PC-3 (cell line): Measurements from ENCODE around the gene MPZL1. TPM values are rescaled to one million over a fixed set of nuclear protein-coding genes. Genes with fewer than 3 reads are reported as not detected.

Experiments
- ATAC-seq: fragments of 200-7000 bp; cut with Tn5 transposase; 2 replicates; pipeline ENCODE4 v1.9.1; 2020; ENCODE audit warnings: mild to moderate bottlenecking, moderate library complexity
- BruUV-seq: library from RNA; stranded (reverse); fragments of 400-500 nt; replicated peaks from 2 replicates; lab custom pipeline; 2021; lab: Mats Ljungman, UMichigan
- CTCF ChIA-PET: fragments of 300-600 bp; sonication (Branson Sonifier 250); formaldehyde crosslinking; loops from one replicate; lab custom pipeline; 2022; ENCODE audit warnings: antibody characterized with exemption; lab: Charles Lee
- POLR2A ChIA-PET: fragments of 300-600 bp; sonication (Branson Sonifier 250); formaldehyde crosslinking; loops from one replicate; lab custom pipeline; 2022; ENCODE audit warnings: antibody characterized with exemption; ENCODE audit not compliant: unreplicated experiment; lab: Charles Lee
- DNase-seq: peaks from one replicate; pipeline ENCODE4 v3.0.0-alpha.2; 2015
- H2AFZ ChIP-seq: fragments of 300-600 bp; sonication (generic); 2 replicates; pipeline ENCODE4 v1.6.0; 2016; ENCODE audit warnings: antibody characterized with exemption, low read length
- H3F3A ChIP-seq: fragments of 300-600 bp; sonication (generic); one replicate; pipeline ENCODE4 v1.6.0; 2017; ENCODE audit warnings: antibody characterized with exemption, low read length, control low read depth, mild to moderate bottlenecking; ENCODE audit not compliant: unreplicated experiment
- H3K27ac ChIP-seq: fragments of 300-600 bp; sonication (generic); 2 replicates; pipeline ENCODE4 v1.5.1; 2016; ENCODE audit warnings: mild to moderate bottlenecking, low read length
- H3K27me3 ChIP-seq: fragments of 300-600 bp; sonication (generic); 2 replicates; pipeline ENCODE4 v1.6.1; 2016; ENCODE audit warnings: low read length, mixed read lengths
- H3K36me3 ChIP-seq: fragments of 300-600 bp; sonication (generic); 2 replicates; pipeline ENCODE4 v1.6.1; 2016; ENCODE audit warnings: low read depth, mixed run types, low read length, mixed read lengths
- H3K4me1 ChIP-seq: fragments of 300-600 bp; sonication (generic); 2 replicates; pipeline ENCODE4 v1.5.1; 2016; ENCODE audit warnings: low read length; ENCODE audit not compliant: insufficient read depth
- H3K4me2 ChIP-seq: fragments of 300-600 bp; sonication (generic); 2 replicates; pipeline ENCODE4 v1.6.0; 2016; ENCODE audit warnings: low read length
- H3K4me3 ChIP-seq: fragments of 300-600 bp; sonication (generic); 2 replicates; pipeline ENCODE4 v1.5.1; 2016; ENCODE audit warnings: mild to moderate bottlenecking, low read length, mixed read lengths
- H3K79me2 ChIP-seq: fragments of 300-600 bp; sonication (generic); 2 replicates; pipeline ENCODE4 v1.6.1; 2017; ENCODE audit warnings: low read length, mixed read lengths
- H3K9ac ChIP-seq: fragments of 300-600 bp; sonication (generic); 2 replicates; pipeline ENCODE4 v1.6.0; 2016; ENCODE audit warnings: mild to moderate bottlenecking, low read length
- H3K9me2 ChIP-seq: fragments of 300-600 bp; sonication (generic); replicated peaks from 2 replicates; pipeline ENCODE4 v1.6.1; 2016; ENCODE audit warnings: mixed run types, low read length, mixed read lengths
- H3K9me3 ChIP-seq: fragments of 300-600 bp; sonication (generic); 2 replicates; pipeline ENCODE4 v1.6.1; 2016; ENCODE audit warnings: low read length, mixed read lengths
- H4K20me1 ChIP-seq: fragments of 300-600 bp; sonication (generic); 2 replicates; pipeline ENCODE4 v1.6.1; 2016; ENCODE audit warnings: low read length, mixed read lengths
- CTCF ChIP-seq: fragments of 300-600 bp; sonication (generic); conservative IDR thresholded peaks from 2 replicates; pipeline ENCODE4 v1.5.1; 2017; ENCODE audit warnings: antibody characterized with exemption, low read depth, mild to moderate bottlenecking, low read length
- EZH2 ChIP-seq: fragments of 300-600 bp; sonication (generic); IDR thresholded peaks from one replicate; pipeline ENCODE4 v1.6.1; 2017; ENCODE audit warnings: antibody characterized with exemption, mild to moderate bottlenecking, low read length; ENCODE audit not compliant: unreplicated experiment
- EZH2phosphoT487 ChIP-seq: fragments of 300-600 bp; sonication (generic); IDR thresholded peaks from 2 replicates; pipeline ENCODE4 v1.6.1; 2018; ENCODE audit warnings: mild to moderate bottlenecking, antibody characterized with exemption, low read length, borderline replicate concordance
- intact Hi-C: fragments of 100-400 bp; cut with micrococcal nuclease; formaldehyde crosslinking; loops from 2 replicates; pipeline ENCODE4 v1.9.0; 2023
- total RNA-seq: library from RNA; depleted of rRNA; stranded (reverse); fragments of >200 nt; gene quantifications from 2 replicates; pipeline ENCODE4 v1.2.3, GENCODE V29; 2014

MPZL1 gene
- total RNA-seq, 1 experiment from 2014 or later = 86.5 TPM

- Histone ChIP-seq H3K4me1 (peaks cover 45% of the 10 kb centered on the region), H3K4me3 (peak overlapping the region; percentile 6; the same call in 1 of the 2 replicates), H4K20me1 (no peaks in the 10 kb centered on the region), H3K9ac (peak overlapping the region; percentile 21), H3K9me3 (no peaks in the 10 kb centered on the region), H3K4me2 (peak overlapping the region; percentile 60), H3K27me3 (no peaks in the 10 kb centered on the region), H3K27ac (peak overlapping the region; percentile 82), H3K36me3 (0 out of 2 replicates have a peak, but pooled peaks cover 3% of the 10 kb centered on the region), H3K79me2 (no peaks in the 10 kb centered on the region), H2AFZ (peak overlapping the region; percentile 35), H3K9me2 (no peaks in the 10 kb centered on the region), H3F3A (peaks cover 9% of the 10 kb centered on the region)
- ATAC-seq (peak; percentile 63), DNase-seq (peak; percentile 93)
- BruUV-seq = no TSS peak
- intact Hi-C loops = no loop called here
- POLR2A ChIA-PET = interaction anchor here (0.5 kb wide), 1 partner anchor 73 kb away, joined by 3 read pairs; no protein-coding TSS in a partner anchor
- no peak for TF ChIP-seq EZH2phosphoT487
- TF ChIP-seq EZH2 = no peak
- TF ChIP-seq CTCF = no peak
- CTCF ChIA-PET = interaction anchor here (1.0 to 1.9 kb wide), 2 partner anchors 286 to 526 kb away, joined by 4 to 10 read pairs; no protein-coding TSS in a partner anchor
Observed at GRCh38 chr1:167795810-167796740, 74.3 kb downstream of the MPZL1 start.

GRCh38 chr1:167797015-167797414 lies 75.2 kb downstream of the MPZL1 start:
- POLR2A ChIA-PET = interaction anchor here (0.5 kb wide), 1 partner anchor 74 kb away, joined by 3 read pairs; no protein-coding TSS in a partner anchor
- no TSS peak for BruUV-seq
- Histone ChIP-seq H3K27me3 (no peaks in the 10 kb centered on the region), H3K9ac (peak overlapping the region; percentile 2), H3K4me1 (peaks cover 45% of the 10 kb centered on the region), H3F3A (peaks cover 9% of the 10 kb centered on the region), H3K4me2 (peak overlapping the region; percentile 60), H3K4me3 (no peak overlapping the region), H3K9me3 (no peaks in the 10 kb centered on the region), H2AFZ (no peak overlapping the region), H3K36me3 (0 out of 2 replicates have a peak, but pooled peaks cover 3% of the 10 kb centered on the region), H3K27ac (peak overlapping the region; percentile 82), H4K20me1 (no peaks in the 10 kb centered on the region), H3K79me2 (no peaks in the 10 kb centered on the region), H3K9me2 (no peaks in the 10 kb centered on the region)
- DNase-seq (peak; percentile 95), ATAC-seq (peak; percentile 83)
- TF ChIP-seq EZH2 = no peak
- 0 out of 2 replicates have a peak, but pooled peaks have one; percentile 32 for TF ChIP-seq CTCF
- intact Hi-C loops = no loop called here
- CTCF ChIA-PET = interaction anchor here (0.5 to 1.9 kb wide), 3 partner anchors 83 to 388 kb away, joined by 4 to 10 read pairs (median 4); no protein-coding TSS in a partner anchor
